A549 (cell line): ENCODE measurements around the gene TEX35. TPM values are rescaled to one million over a fixed set of nuclear protein-coding genes. Genes with fewer than 3 reads are reported as not detected.

Experiments
- ATAC-seq, 2 experiments: fragments of 200-7000 bp in 1 of 2; fragments of >200 bp in 1 of 2; cut with Nextera tagmentation in 1 of 2; cut with Tn5 transposase in 1 of 2; 3 replicates each; pipeline versions ENCODE4 v1.8.0 to v1.9.1; 2018 to 2020; ENCODE audit warnings: mild to moderate bottlenecking in 1 of 2, moderate library complexity in 1 of 2
- CTCF ChIA-PET: fragments of 300-600 bp; sonication (Branson Sonifier 250); formaldehyde crosslinking; extraction: SDS; loops from one replicate; lab custom pipeline; 2021; ENCODE audit warnings: antibody characterized with exemption, inconsistent platforms; lab: Yijun Ruan, JAX
- POLR2A ChIA-PET: fragments of 350-600 bp; formaldehyde crosslinking; extraction: SDS; loops from one replicate; lab custom pipeline; 2021; ENCODE audit warnings: antibody characterized with exemption, inconsistent platforms; lab: Yijun Ruan, JAX
- DNase-seq, 2 experiments: peaks; one replicate each; pipeline versions ENCODE4 v3.0.0 to v3.0.0-alpha.2; 2011 to 2016; ENCODE audit warnings: low read depth in 1 of 2, low spot score in 1 of 2
- FAIRE-seq: peaks from 2 replicates; lab custom pipeline; 2011; peaks lifted over from hg19 to GRCh38; lab: Jason Lieb, UNC
- H3K27ac ChIP-seq, 2 experiments: fragments of >200 bp; sonication (Bioruptor Twin); formaldehyde crosslinking; 3 replicates each; pipeline ENCODE4 v1.5.1; 2016 to 2017
- H3K4me1 ChIP-seq: fragments of >200 bp; sonication (Bioruptor Twin); formaldehyde crosslinking; 3 replicates; pipeline ENCODE4 v1.6.1; 2016
- H3K4me2 ChIP-seq: fragments of >200 bp; sonication (Bioruptor Twin); formaldehyde crosslinking; 3 replicates; pipeline ENCODE4 v1.6.1; 2016
- H3K4me3 ChIP-seq: fragments of >200 bp; sonication (Bioruptor Twin); formaldehyde crosslinking; 3 replicates; pipeline ENCODE4 v1.5.1; 2016
- H3K9me3 ChIP-seq: fragments of >200 bp; sonication (Bioruptor Twin); formaldehyde crosslinking; 3 replicates; pipeline ENCODE4 v1.6.1; 2016
- CBX2 ChIP-seq: fragments of 200-600 bp; sonication (generic); IDR thresholded peaks from 2 replicates; pipeline ENCODE4 v1.6.1; 2016; ENCODE audit warnings: low read depth, mild to moderate bottlenecking, borderline replicate concordance
- CHD4 ChIP-seq: fragments of 200-600 bp; sonication (generic); IDR thresholded peaks from 2 replicates; pipeline ENCODE4 v1.6.1; 2016; ENCODE audit warnings: antibody characterized with exemption, mild to moderate bottlenecking, borderline replicate concordance
- EHMT2 ChIP-seq: fragments of 200-600 bp; sonication (generic); IDR thresholded peaks from 2 replicates; pipeline ENCODE4 v1.6.1; 2016; ENCODE audit warnings: antibody characterized with exemption, low read depth, mild to moderate bottlenecking, moderate library complexity
- ELK1 ChIP-seq: fragments of 150-350 bp; IDR thresholded peaks from 2 replicates; pipeline ENCODE4 v1.6.1; 2014; ENCODE audit warnings: low read depth, mild to moderate bottlenecking, low read length
- ESRRA ChIP-seq: fragments of 150-350 bp; IDR thresholded peaks from 2 replicates; pipeline ENCODE4 v1.6.1; 2014; ENCODE audit warnings: mild to moderate bottlenecking, low read length, borderline replicate concordance
- FOSL2 ChIP-seq, 2 experiments: fragments of 450-650 bp in 1 of 2; fragments of >200 bp in 1 of 2; sonication (Bioruptor Twin) in 1 of 2; formaldehyde crosslinking; IDR thresholded peaks; 2 replicates each; pipeline versions ENCODE4 v1.5.0 to v1.6.1; 2016 to 2020; ENCODE audit warnings: mild to moderate bottlenecking in 1 of 2, moderate library complexity in 1 of 2
- GATA3 ChIP-seq: IDR thresholded peaks from 2 replicates; pipeline ENCODE4 v1.6.1; 2012; ENCODE audit warnings: borderline replicate concordance
- HDAC2 ChIP-seq: fragments of 200-600 bp; sonication (generic); IDR thresholded peaks from 2 replicates; pipeline ENCODE4 v1.6.1; 2016
- HES2 ChIP-seq: fragments of >200 bp; sonication (Bioruptor Twin); formaldehyde crosslinking; IDR thresholded peaks from 2 replicates; pipeline ENCODE4 v1.6.1; 2016
- HOXB13 ChIP-seq: fragments of 250-450 bp; sonication (Bioruptor Pico); IDR thresholded peaks from 2 replicates; pipeline ENCODE4 v1.5.0; 2020; ENCODE audit warnings: low read depth, mild to moderate bottlenecking, moderate library complexity
- HOXB5 ChIP-seq: fragments of 250-450 bp; sonication (Bioruptor Pico); IDR thresholded peaks from 2 replicates; pipeline ENCODE4 v1.5.0; 2020; ENCODE audit warnings: mild to moderate bottlenecking, moderate library complexity
- KDM5A ChIP-seq: fragments of 200-600 bp; sonication (generic); IDR thresholded peaks from 2 replicates; pipeline ENCODE4 v1.6.1; 2016; ENCODE audit warnings: antibody characterized with exemption, mild to moderate bottlenecking
- MAZ ChIP-seq: fragments of 150-350 bp; IDR thresholded peaks from 2 replicates; pipeline ENCODE4 v1.6.1; 2014; ENCODE audit warnings: antibody characterized with exemption, low read depth, low read length, borderline replicate concordance
- NFE2L2 ChIP-seq: fragments of 150-350 bp; conservative IDR thresholded peaks from 2 replicates; pipeline ENCODE4 v1.6.1; 2014; ENCODE audit warnings: low read length
- POLR2AphosphoS2 ChIP-seq: conservative IDR thresholded peaks from 2 replicates; pipeline ENCODE4 v1.6.1; 2012; ENCODE audit warnings: low read length, improper control_type of control experiment, inconsistent platforms
- RAD21 ChIP-seq, 2 experiments: fragments of >200 bp in 1 of 2; sonication (Bioruptor Twin) in 1 of 2; formaldehyde crosslinking in 1 of 2; IDR thresholded peaks in 1 of 2; conservative IDR thresholded peaks in 1 of 2; 2 replicates in 1 of 2; 3 replicates in 1 of 2; pipeline ENCODE4 v1.6.1; 2012 to 2018; ENCODE audit warnings: inconsistent platforms in 1 of 2
- RARB ChIP-seq: fragments of 250-450 bp; sonication (Bioruptor Pico); IDR thresholded peaks from 2 replicates; pipeline ENCODE4 v1.8.0; 2021; ENCODE audit warnings: mild to moderate bottlenecking, moderate library complexity
- RFX5 ChIP-seq: fragments of 450-650 bp; IDR thresholded peaks from 2 replicates; pipeline ENCODE4 v1.7.1; 2014; ENCODE audit warnings: antibody characterized with exemption, mild to moderate bottlenecking, moderate library complexity
- RNF2 ChIP-seq: fragments of 200-600 bp; sonication (generic); IDR thresholded peaks from 2 replicates; pipeline ENCODE4 v1.6.1; 2016; ENCODE audit warnings: low read depth, mild to moderate bottlenecking, antibody characterized with exemption, moderate library complexity, borderline replicate concordance
- SMC3 ChIP-seq: fragments of >200 bp; sonication (Bioruptor Twin); formaldehyde crosslinking; IDR thresholded peaks from 3 replicates; pipeline ENCODE4 v1.6.1; 2018; ENCODE audit warnings: inconsistent platforms
- SREBF2 ChIP-seq: fragments of 450-650 bp; IDR thresholded peaks from 2 replicates; pipeline ENCODE4 v1.6.1; 2014; ENCODE audit warnings: mild to moderate bottlenecking, moderate library complexity
- TFCP2L1 ChIP-seq: fragments of 250-450 bp; sonication (Bioruptor Pico); IDR thresholded peaks from 2 replicates; pipeline ENCODE4 v1.5.0; 2021; ENCODE audit warnings: mild to moderate bottlenecking
- ZNF302 ChIP-seq: fragments of 250-450 bp; sonication (Bioruptor Pico); IDR thresholded peaks from 2 replicates; pipeline ENCODE4 v1.9.0; 2021; ENCODE audit warnings: inconsistent platforms, mild to moderate bottlenecking, moderate library complexity
- ZSCAN20 ChIP-seq: fragments of 250-450 bp; sonication (Bioruptor Pico); IDR thresholded peaks from 2 replicates; pipeline ENCODE4 v1.8.0; 2022; ENCODE audit warnings: mild to moderate bottlenecking, moderate library complexity
- WGBS: methylation state at CpG from one replicate; pipeline ENCODE4 v1.1.6; 2017; ENCODE audit errors: missing lambda C conversion rate; 5-methylcytosine and 5-hydroxymethylcytosine counted together
- polyA plus RNA-seq, 4 experiments: library from polyadenylated mRNA; depleted of rRNA in 3 of 4; stranded (reverse); fragments of >200 nt; fragmentation: RNase III in 1 of 4; extraction: RNeasy Plus Mini Kit Qiagen cat#74134 plus additional on column Dnase treatment in 1 of 4; gene quantifications; 2 replicates in 3 of 4; 3 replicates in 1 of 4; pipeline ENCODE4 v1.2.3, GENCODE V29; 2011 to 2017
- TF ChIP-seq, protein P1 (sequence below): fragments of >200 bp; sonication (Bioruptor Twin); formaldehyde crosslinking; IDR thresholded peaks from 3 replicates; pipeline ENCODE4 v1.6.1; 2016
- TF ChIP-seq, protein P2 (sequence below): fragments of 250-450 bp; sonication (Bioruptor Pico); IDR thresholded peaks from 2 replicates; pipeline ENCODE4 v1.5.0; 2021; ENCODE audit warnings: mild to moderate bottlenecking, moderate library complexity, borderline replicate concordance

Gene TEX35
- polyA plus RNA-seq, 2 of the 4 experiments (the other 2 are of a cell fraction) = not detected

DNA sequence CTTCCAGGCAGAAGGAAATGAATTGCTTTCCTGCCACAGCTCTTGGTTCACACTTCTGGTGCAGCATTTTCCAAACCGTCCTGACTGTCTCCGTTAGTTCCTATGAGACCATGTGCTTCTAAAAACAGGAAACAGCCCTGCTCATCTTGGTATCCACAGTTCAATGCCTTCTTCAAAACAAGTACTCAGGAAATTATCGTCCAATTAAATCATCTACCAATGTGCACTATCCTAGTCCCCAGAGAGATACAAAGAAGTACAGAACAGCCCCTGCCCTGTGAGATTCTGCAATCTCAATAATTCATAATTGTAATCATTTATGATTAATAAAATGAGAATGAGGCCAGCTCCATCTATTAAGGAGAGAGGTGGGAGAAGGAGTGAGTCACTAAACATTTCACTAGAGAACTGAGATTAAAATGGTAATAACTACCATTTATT lies 27.3 kb upstream of the TEX35 start:
- no peak for ATAC-seq
- POLR2A ChIA-PET = no interaction called here
- TF ChIP-seq ESRRA = no peak
- no peak for TF ChIP-seq CHD4
- no peak for TF ChIP-seq HOXB13 (CRISPR knock-in tag)
- TF ChIP-seq SMC3 = no peak
- TF ChIP-seq RAD21 (conservative IDR thresholded peaks at IDR 0.05 in 1 of 2, IDR thresholded peaks at IDR 0.05 in 1 of 2) = no peak
- no peak for TF ChIP-seq GATA3
- no peak for TF ChIP-seq TFCP2L1 (CRISPR knock-in tag)
- TF ChIP-seq POLR2AphosphoS2 = no peak
- no peak for TF ChIP-seq SREBF2
- no peak for TF ChIP-seq CBX2
- no peak for TF ChIP-seq RNF2
- TF ChIP-seq, protein P1, sequence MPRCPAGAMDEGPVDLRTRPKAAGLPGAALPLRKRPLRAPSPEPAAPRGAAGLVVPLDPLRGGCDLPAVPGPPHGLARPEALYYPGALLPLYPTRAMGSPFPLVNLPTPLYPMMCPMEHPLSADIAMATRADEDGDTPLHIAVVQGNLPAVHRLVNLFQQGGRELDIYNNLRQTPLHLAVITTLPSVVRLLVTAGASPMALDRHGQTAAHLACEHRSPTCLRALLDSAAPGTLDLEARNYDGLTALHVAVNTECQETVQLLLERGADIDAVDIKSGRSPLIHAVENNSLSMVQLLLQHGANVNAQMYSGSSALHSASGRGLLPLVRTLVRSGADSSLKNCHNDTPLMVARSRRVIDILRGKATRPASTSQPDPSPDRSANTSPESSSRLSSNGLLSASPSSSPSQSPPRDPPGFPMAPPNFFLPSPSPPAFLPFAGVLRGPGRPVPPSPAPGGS = no peak
- TF ChIP-seq, protein P2, sequence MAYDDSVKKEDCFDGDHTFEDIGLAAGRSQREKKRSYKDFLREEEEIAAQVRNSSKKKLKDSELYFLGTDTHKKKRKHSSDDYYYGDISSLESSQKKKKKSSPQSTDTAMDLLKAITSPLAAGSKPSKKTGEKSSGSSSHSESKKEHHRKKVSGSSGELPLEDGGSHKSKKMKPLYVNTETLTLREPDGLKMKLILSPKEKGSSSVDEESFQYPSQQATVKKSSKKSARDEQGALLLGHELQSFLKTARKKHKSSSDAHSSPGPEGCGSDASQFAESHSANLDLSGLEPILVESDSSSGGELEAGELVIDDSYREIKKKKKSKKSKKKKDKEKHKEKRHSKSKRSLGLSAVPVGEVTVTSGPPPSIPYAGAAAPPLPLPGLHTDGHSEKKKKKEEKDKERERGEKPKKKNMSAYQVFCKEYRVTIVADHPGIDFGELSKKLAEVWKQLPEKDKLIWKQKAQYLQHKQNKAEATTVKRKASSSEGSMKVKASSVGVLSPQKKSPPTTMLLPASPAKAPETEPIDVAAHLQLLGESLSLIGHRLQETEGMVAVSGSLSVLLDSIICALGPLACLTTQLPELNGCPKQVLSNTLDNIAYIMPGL = no peak
- no peak for TF ChIP-seq RFX5
- no peak for TF ChIP-seq HES2
- no peak for TF ChIP-seq HDAC2
- TF ChIP-seq KDM5A = no peak
- no peak for TF ChIP-seq EHMT2
- Histone ChIP-seq H3K4me2 (no peak overlapping the region), H3K4me1 (no peaks in the 10 kb centered on the region), H3K4me3 (no peak overlapping the region), H3K27ac (no peak overlapping the region), H3K9me3 (no peaks in the 10 kb centered on the region)
- CTCF ChIA-PET = no interaction called here
- FAIRE-seq = no peak
- no peak for DNase-seq
- WGBS = 94% methylated on average over 3 of the region's 3 CpGs

DNA sequence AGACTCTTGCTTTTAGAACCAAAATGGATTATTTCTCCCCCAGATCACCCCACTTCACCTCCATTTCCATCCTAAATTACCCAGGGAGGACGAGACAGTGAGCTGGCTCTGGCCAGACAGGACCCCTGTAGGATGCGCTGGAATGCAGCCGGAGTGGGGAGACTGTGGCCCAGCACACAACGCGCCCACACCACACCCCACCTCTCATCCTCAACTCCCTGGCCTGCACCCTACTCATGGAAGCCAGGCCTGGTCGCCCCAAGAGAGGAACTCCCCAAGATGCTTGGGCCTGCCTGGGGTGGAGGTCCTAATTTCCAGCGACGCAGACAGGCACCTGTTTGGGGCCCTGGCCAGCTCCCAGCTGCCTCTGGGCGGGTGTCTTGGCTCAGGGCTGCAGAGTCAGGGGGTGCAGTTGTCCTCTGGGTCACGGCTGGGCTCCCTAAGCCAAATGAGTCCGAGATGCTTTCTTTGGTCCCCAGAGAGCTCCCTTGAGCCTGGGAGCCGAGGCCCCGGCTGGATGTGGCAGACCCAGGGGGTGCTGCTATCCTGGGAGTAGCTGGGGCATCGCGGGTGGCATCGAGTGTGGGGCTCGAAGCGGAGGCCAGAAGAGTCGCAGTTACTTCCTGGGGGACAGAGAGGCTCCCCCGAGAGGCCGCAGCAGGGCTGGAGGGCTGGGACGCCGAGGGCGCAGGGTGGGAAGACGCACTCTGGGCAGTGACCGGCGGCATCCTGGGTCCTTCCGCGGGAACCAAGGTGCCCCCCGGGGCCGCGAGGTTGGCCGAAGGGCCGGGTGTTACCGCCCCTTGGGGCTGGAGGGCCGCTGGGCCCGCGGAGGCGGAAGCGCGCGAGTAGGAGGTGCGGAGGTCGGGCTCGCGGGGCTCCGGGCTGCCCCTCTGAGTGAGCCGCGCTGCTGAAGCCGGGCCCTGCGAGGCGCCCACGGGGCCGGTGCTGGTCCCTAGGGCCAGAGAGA lies 26.5 kb upstream of the TEX35 start:
- POLR2A ChIA-PET = no interaction called here
- H3K4me2 ChIP-seq = no peak overlapping the region
- H3K4me3 ChIP-seq = no peak overlapping the region
- H3K9me3 ChIP-seq = no peaks in the 10 kb centered on the region
- no peak for TF ChIP-seq EHMT2
- TF ChIP-seq ZNF302 (CRISPR knock-in tag) = no peak
- no peak for TF ChIP-seq ELK1
- no peak for TF ChIP-seq ZSCAN20
- TF ChIP-seq NFE2L2 = no peak
- TF ChIP-seq CBX2 = no peak
- no peak for TF ChIP-seq HOXB5 (CRISPR knock-in tag)
- TF ChIP-seq KDM5A = no peak
- no peak for TF ChIP-seq FOSL2 (IDR thresholded peaks at IDR 0.05)
- TF ChIP-seq FOSL2 (CRISPR knock-in tag; IDR thresholded peaks at IDR 0.05) = no peak
- no peak for TF ChIP-seq GATA3
- no peak for TF ChIP-seq MAZ
- no peak for TF ChIP-seq RARB (CRISPR knock-in tag)
- FAIRE-seq (no peak), DNase-seq (no peak), ATAC-seq (peak in 1 of 2 experiments; percentile 12; a peak in 1 of 6 replicates)
- no peaks in the 10 kb centered on the region for H3K4me1 ChIP-seq
- 90% methylated on average over 41 of the region's 54 CpGs for WGBS
- H3K27ac ChIP-seq = no peak overlapping the region
- CTCF ChIA-PET = interaction anchor here (4.2 kb wide), 1 partner anchor 15 kb away, joined by 26 read pairs; no protein-coding TSS in a partner anchor
